H1 (cell line): ENCODE results near the gene KRTAP17-1. TPM values are rescaled to one million over a fixed set of nuclear protein-coding genes. Genes with fewer than 3 reads are reported as not detected.

ENCODE experiments used
- CTCF ChIA-PET: fragments of 300-600 bp; sonication (Branson Sonifier 250); formaldehyde crosslinking; loops from one replicate; lab custom pipeline; 2021; ENCODE audit not compliant: partially characterized antibody; lab: Charles Lee
- POLR2A ChIA-PET: fragments of 300-600 bp; sonication (Branson Sonifier 250); formaldehyde crosslinking; loops from one replicate; lab custom pipeline; 2021; ENCODE audit warnings: inconsistent platforms; ENCODE audit not compliant: partially characterized antibody; lab: Charles Lee
- DNase-seq, 2 experiments: peaks; one replicate each; pipeline versions ENCODE4 v3.0.0 to v3.0.0-alpha.2; 2010 to 2022; ENCODE audit warnings: low spot score in 2 of 2, low read depth in 1 of 2, mixed read lengths in 1 of 2
- FAIRE-seq: peaks from 2 replicates; lab custom pipeline; 2011; peaks lifted over from hg19 to GRCh38; lab: Jason Lieb, UNC
- H2AFZ ChIP-seq: 2 replicates; pipeline ENCODE4 v1.8.1; 2012; ENCODE audit warnings: low read length, inconsistent platforms
- H2AK5ac ChIP-seq: 2 replicates; pipeline ENCODE4 v1.6.1; 2013; ENCODE audit warnings: low read depth, low read length
- H2BK120ac ChIP-seq: replicated peaks from 2 replicates; pipeline ENCODE3; 2013; ENCODE audit warnings: low read depth, low read length, inconsistent platforms
- H2BK12ac ChIP-seq: 2 replicates; pipeline ENCODE4 v1.6.1; 2013; ENCODE audit warnings: low read depth, low read length
- H2BK15ac ChIP-seq: 2 replicates; pipeline ENCODE4 v1.6.1; 2013; ENCODE audit warnings: low read length
- H2BK20ac ChIP-seq: 2 replicates; pipeline ENCODE4 v1.6.1; 2013; ENCODE audit warnings: low read length
- H2BK5ac ChIP-seq: 2 replicates; pipeline ENCODE4 v1.6.1; 2013; ENCODE audit warnings: low read depth, low read length
- H3K14ac ChIP-seq: 2 replicates; pipeline ENCODE4 v1.6.1; 2013; ENCODE audit warnings: inconsistent platforms; ENCODE audit not compliant: insufficient read length
- H3K18ac ChIP-seq: 2 replicates; pipeline ENCODE4 v1.6.1; 2013; ENCODE audit warnings: low read length; ENCODE audit errors: extremely low read depth
- H3K23ac ChIP-seq: 2 replicates; pipeline ENCODE4 v1.6.1; 2013; ENCODE audit warnings: inconsistent platforms; ENCODE audit not compliant: insufficient read length
- H3K23me2 ChIP-seq: 2 replicates; pipeline ENCODE4 v1.6.1; 2013; ENCODE audit warnings: low read depth, low read length
- H3K27ac ChIP-seq: 2 replicates; pipeline ENCODE4 v1.6.1; 2011; ENCODE audit warnings: low read depth, low read length, inconsistent platforms
- H3K27me3 ChIP-seq, 4 experiments: replicated peaks in 1 of 4; 1 replicate in 1 of 4; 2 replicates in 3 of 4; pipeline versions ENCODE4 v1.6.1 to v1.8.1; 2011 to 2013; ENCODE audit warnings: low read length in 3 of 4, mild to moderate bottlenecking in 3 of 4, inconsistent platforms in 2 of 4, mixed read lengths in 2 of 4, moderate library complexity in 1 of 4; ENCODE audit not compliant: control insufficient read depth in 3 of 4, insufficient read depth in 3 of 4; ENCODE audit errors: extremely low read depth in 1 of 4
- H3K36me3 ChIP-seq, 4 experiments: 2 replicates each; pipeline versions ENCODE4 v1.6.1 to v1.8.1; 2011 to 2013; ENCODE audit warnings: mild to moderate bottlenecking in 4 of 4, low read length in 3 of 4, moderate library complexity in 2 of 4, control low read depth in 1 of 4, inconsistent platforms in 1 of 4; ENCODE audit not compliant: insufficient read depth in 4 of 4, control insufficient read depth in 2 of 4
- H3K4ac ChIP-seq: replicated peaks from 2 replicates; pipeline ENCODE3; 2013; ENCODE audit warnings: low read length, low read depth, mixed read lengths, inconsistent platforms; ENCODE audit not compliant: insufficient read length
- H3K4me1 ChIP-seq, 4 experiments: replicated peaks in 1 of 4; 1 replicate in 1 of 4; 2 replicates in 3 of 4; pipeline versions ENCODE4 v1.6.1 to v1.8.1; 2011 to 2013; ENCODE audit warnings: low read length in 3 of 4, inconsistent platforms in 2 of 4, mixed read lengths in 1 of 4; ENCODE audit not compliant: insufficient read depth in 4 of 4, control insufficient read depth in 3 of 4
- H3K4me2 ChIP-seq, 2 experiments: 2 replicates each; pipeline versions ENCODE4 v1.6.1 to v1.8.1; 2011 to 2013; ENCODE audit warnings: low read depth in 2 of 2, low read length in 2 of 2, control low read depth in 1 of 2, inconsistent platforms in 1 of 2, mild to moderate bottlenecking in 1 of 2; ENCODE audit not compliant: insufficient read depth in 1 of 2
- H3K4me3 ChIP-seq, 4 experiments: fragments of 200-600, 300-600 bp in 1 of 4; sonication (generic), shearing (Covaris generic), sonication (Bioruptor Twin) in 1 of 4; 2 replicates each; pipeline versions ENCODE4 v1.5.1 to v1.8.1; 2011 to 2016; ENCODE audit warnings: low read length in 4 of 4, low read depth in 3 of 4, control low read depth in 2 of 4, inconsistent platforms in 2 of 4, mild to moderate bottlenecking in 2 of 4, mixed read lengths in 1 of 4, moderate library complexity in 1 of 4; ENCODE audit not compliant: insufficient read depth in 2 of 4; ENCODE audit errors: extremely low read depth in 1 of 4
- H3K56ac ChIP-seq: replicated peaks from 2 replicates; pipeline ENCODE3; 2013; ENCODE audit warnings: low read depth, mild to moderate bottlenecking, mixed read lengths, low read length, inconsistent platforms; ENCODE audit not compliant: insufficient read length
- H3K79me1 ChIP-seq: 2 replicates; pipeline ENCODE4 v1.6.1; 2013; ENCODE audit warnings: low read depth, low read length, control low read depth
- H3K79me2 ChIP-seq, 2 experiments: 2 replicates each; pipeline versions ENCODE4 v1.6.1 to v1.8.1; 2012 to 2013; ENCODE audit warnings: low read length in 2 of 2, mild to moderate bottlenecking in 2 of 2, inconsistent platforms in 1 of 2; ENCODE audit not compliant: insufficient read depth in 2 of 2, control insufficient read depth in 1 of 2
- H3K9ac ChIP-seq, 4 experiments: replicated peaks in 1 of 4; 1 replicate in 1 of 4; 2 replicates in 3 of 4; pipeline versions ENCODE4 v1.6.1 to v1.8.1; 2011 to 2013; ENCODE audit warnings: low read depth in 3 of 4, low read length in 3 of 4, control low read depth in 2 of 4, mild to moderate bottlenecking in 2 of 4, moderate library complexity in 2 of 4, inconsistent platforms in 1 of 4; ENCODE audit errors: extremely low read depth in 1 of 4
- H3K9me3 ChIP-seq, 2 experiments: 2 replicates each; pipeline versions ENCODE4 v1.6.1 to v1.8.1; 2012 to 2013; ENCODE audit warnings: mild to moderate bottlenecking in 2 of 2, moderate library complexity in 2 of 2, control low read depth in 1 of 2, inconsistent platforms in 1 of 2, low read depth in 1 of 2, low read length in 1 of 2, mixed read lengths in 1 of 2; ENCODE audit not compliant: insufficient read depth in 2 of 2
- H4K20me1 ChIP-seq, 2 experiments: replicated peaks in 1 of 2; 2 replicates each; pipeline versions ENCODE3 to v1.8.1; 2011 to 2013; ENCODE audit warnings: inconsistent platforms in 2 of 2, low read length in 2 of 2, mild to moderate bottlenecking in 1 of 2; ENCODE audit not compliant: insufficient read depth in 2 of 2, control insufficient read depth in 1 of 2
- H4K5ac ChIP-seq: 2 replicates; pipeline ENCODE4 v1.6.1; 2013; ENCODE audit warnings: low read length, low read depth, mixed read lengths, inconsistent platforms; ENCODE audit not compliant: insufficient read length
- H4K8ac ChIP-seq: 2 replicates; pipeline ENCODE4 v1.8.0; 2013; ENCODE audit warnings: mild to moderate bottlenecking, moderate library complexity, low read length, inconsistent platforms; ENCODE audit not compliant: insufficient read depth; ENCODE audit errors: extremely low read depth
- H4K91ac ChIP-seq: replicated peaks from 2 replicates; pipeline ENCODE3; 2013; ENCODE audit warnings: low read length, mixed read lengths, inconsistent platforms; ENCODE audit not compliant: insufficient read length
- EP300 ChIP-seq, 2 experiments: IDR thresholded peaks; 1 replicate in 1 of 2; 2 replicates in 1 of 2; pipeline ENCODE4 v1.6.1; 2011 to 2012; ENCODE audit warnings: low read depth in 2 of 2, low read length in 2 of 2, mild to moderate bottlenecking in 2 of 2, borderline replicate concordance in 1 of 2, inconsistent platforms in 1 of 2, moderate library complexity in 1 of 2
- FOSL1 ChIP-seq: IDR thresholded peaks from 2 replicates; pipeline ENCODE4 v1.6.1; 2011; ENCODE audit warnings: mild to moderate bottlenecking, low read depth, low read length, moderate library complexity; ENCODE audit not compliant: insufficient read depth
- GTF2F1 ChIP-seq: IDR thresholded peaks from 2 replicates; pipeline ENCODE4 v1.6.1; 2012; ENCODE audit warnings: low read depth, low read length, improper control_type of control experiment, borderline replicate concordance
- KDM5A ChIP-seq: fragments of 200-600 bp; IDR thresholded peaks from 2 replicates; pipeline ENCODE4 v1.7.1; 2012; ENCODE audit warnings: mild to moderate bottlenecking, low read length, inconsistent platforms, mixed read lengths
- RFX5 ChIP-seq: IDR thresholded peaks from 2 replicates; pipeline ENCODE4 v1.6.1; 2011; ENCODE audit warnings: low read depth, low read length, improper control_type of control experiment, borderline replicate concordance
- SIX5 ChIP-seq: IDR thresholded peaks from 2 replicates; pipeline ENCODE4 v1.6.1; 2011; ENCODE audit warnings: mild to moderate bottlenecking, low read depth, low read length
- SP1 ChIP-seq: IDR thresholded peaks from 2 replicates; pipeline ENCODE4 v1.6.1; 2011; ENCODE audit warnings: low read depth, low read length
- TAF7 ChIP-seq: optimal IDR thresholded peaks from 2 replicates; pipeline ENCODE3; 2011; ENCODE audit warnings: low read depth, mild to moderate bottlenecking, inconsistent platforms, low read length, moderate library complexity, borderline replicate concordance
- TBP ChIP-seq: IDR thresholded peaks from 2 replicates; pipeline ENCODE4 v1.6.1; 2011; ENCODE audit warnings: low read depth, low read length, improper control_type of control experiment
- TEAD4 ChIP-seq: IDR thresholded peaks from 2 replicates; pipeline ENCODE4 v1.6.1; 2012; ENCODE audit warnings: low read depth, low read length, inconsistent platforms, mixed read lengths
- WGBS, 2 experiments: shearing (Covaris generic) in 1 of 2; methylation state at CpG; one replicate each; pipeline versions ENCODE4 v1.1.6 to v1.1.7; 2013 to 2015; ENCODE audit warnings: low lambda C conversion rate in 2 of 2, mixed read lengths in 2 of 2, inconsistent platforms in 1 of 2, low coverage in 1 of 2, missing lambda C conversion rate in 1 of 2; ENCODE audit not compliant: insufficient replicate concordance in 2 of 2, insufficient coverage in 1 of 2, insufficient read length in 1 of 2; ENCODE audit errors: extremely low coverage in 1 of 2, missing lambda C conversion rate in 1 of 2; 5-methylcytosine and 5-hydroxymethylcytosine counted together
- polyA plus RNA-seq, 7 experiments: library from polyadenylated mRNA; depleted of rRNA in 3 of 7; stranded (reverse) in 5 of 7; unstranded in 2 of 7; fragments of >200 nt in 5 of 7; fragments of 200-250 nt in 2 of 7; gene quantifications; 1 replicate in 5 of 7; 2 replicates in 1 of 7; 4 replicates in 1 of 7; pipeline versions ENCODE4 v1.2.1 to v1.2.3, GENCODE V29; 2011 to 2013; ENCODE audit warnings: missing spikeins in 2 of 7, mixed read lengths in 2 of 7
- total RNA-seq: library from RNA; stranded (reverse); fragmentation: NEBNext Ultra II Directional; extraction: Animal tissue kit (Norgen Biotek cat#: 25700); gene quantifications from 2 replicates; pipeline ENCODE4 v1.2.1, GENCODE V29; 2021

The KRTAP17-1 gene
- total and polyA plus RNA-seq, 2 of the 8 experiments (the other 6 are each of a cell fraction or from before 2014, with no cell fraction given): not detected

GRCh38 chr17:41296846-41297245, 18.7 kb downstream of the KRTAP17-1 start:
- no peak overlapping the region for H3K4me2 ChIP-seq
- TF ChIP-seq EP300 (IDR thresholded peaks at IDR 0.05; ENCODE audit: borderline replicate concordance in 1 of 2, low read depth in 2 of 2, low read length in 2 of 2): no peak
- no peak for TF ChIP-seq KDM5A
- no peak for TF ChIP-seq RFX5
- TF ChIP-seq SP1: no peak
- TF ChIP-seq SIX5: no peak
- no peak for TF ChIP-seq FOSL1
- no peak for TF ChIP-seq TEAD4
- TF ChIP-seq GTF2F1: no peak
- no peak for TF ChIP-seq TAF7
- no peak for TF ChIP-seq TBP
- H3K9me3 ChIP-seq: no peaks in the 10 kb centered on the region; a peak in 1 of 4 replicates
- 74% methylated on average over 1 of the region's 1 CpG; no CpG with 5 or more reads in 1 of the 2 experiments for WGBS, 2 experiments
- no peaks in the 10 kb centered on the region for H3K79me2 ChIP-seq
- CTCF ChIA-PET: interaction anchor here (0.6 kb wide), 1 partner anchor 16 kb away, joined by 3 read pairs; no protein-coding TSS in a partner anchor
- H4K20me1 ChIP-seq: no peaks in the 10 kb centered on the region
- no peaks in the 10 kb centered on the region for H3K36me3 ChIP-seq
- H2BK5ac ChIP-seq: no peak overlapping the region
- no peaks in the 10 kb centered on the region; a peak in 1 of 7 replicates for H3K4me1 ChIP-seq
- no peak overlapping the region for H4K8ac ChIP-seq
- H2BK15ac ChIP-seq: no peak overlapping the region
- no peak overlapping the region for H3K18ac ChIP-seq
- no peaks in the 10 kb centered on the region for H3K27me3 ChIP-seq
- no peak overlapping the region for H2BK120ac ChIP-seq
- H4K91ac ChIP-seq: no peak overlapping the region
- no peak overlapping the region for H4K5ac ChIP-seq
- H2AK5ac ChIP-seq: no peak overlapping the region
- no peak overlapping the region for H2AFZ ChIP-seq
- H3K4ac ChIP-seq: no peak overlapping the region
- H3K9ac ChIP-seq: no peak overlapping the region
- H3K4me3 ChIP-seq: no peak overlapping the region
- no peak overlapping the region for H3K14ac ChIP-seq
- no peaks in the 10 kb centered on the region for H3K79me1 ChIP-seq
- H3K27ac ChIP-seq: no peak overlapping the region
- FAIRE-seq: no peak
- no peak overlapping the region for H3K56ac ChIP-seq
- DNase-seq: no peak
- no peak overlapping the region for H2BK12ac ChIP-seq
- no peak overlapping the region for H3K23ac ChIP-seq
- POLR2A ChIA-PET: no interaction called here
- H3K23me2 ChIP-seq: no peaks in the 10 kb centered on the region
- no peak overlapping the region for H2BK20ac ChIP-seq
